Measurements from ENCODE around the gene SPEM3.

Gene SPEM3

DNA sequence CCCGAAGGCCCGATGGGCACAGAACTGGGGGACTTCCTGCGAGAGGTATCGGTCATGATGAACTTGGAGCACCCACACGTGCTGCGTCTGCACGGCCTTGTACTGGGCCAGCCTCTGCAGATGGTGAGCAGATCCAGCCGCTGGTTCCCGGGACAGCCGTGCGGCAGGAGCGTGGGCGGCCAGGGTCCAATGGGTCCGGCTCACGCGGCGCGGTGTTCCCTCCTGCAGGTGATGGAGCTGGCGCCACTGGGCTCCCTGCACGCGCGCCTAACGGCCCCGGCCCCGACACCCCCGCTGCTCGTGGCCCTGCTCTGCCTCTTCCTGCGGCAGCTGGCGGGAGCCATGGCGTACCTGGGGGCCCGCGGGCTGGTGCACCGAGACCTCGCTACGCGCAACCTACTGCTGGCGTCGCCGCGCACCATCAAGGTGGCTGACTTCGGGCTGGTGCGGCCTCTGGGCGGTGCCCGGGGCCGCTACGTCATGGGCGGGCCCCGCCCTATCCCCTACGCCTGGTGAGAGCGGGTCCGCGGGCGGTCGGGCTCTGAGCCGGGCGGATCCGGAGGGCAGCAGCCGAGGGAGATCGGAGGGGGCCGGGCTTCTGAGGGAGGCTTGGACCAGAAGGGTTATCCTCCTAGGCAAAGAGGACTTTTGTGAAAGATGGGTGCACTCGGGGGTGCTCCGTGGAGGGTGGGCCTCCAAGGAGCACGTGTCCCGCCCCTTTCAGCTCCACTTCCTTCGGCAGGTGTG lies 44.7 kb upstream of the SPEM3 start:
- H3K79me2 ChIP-seq (ENCODE audit: insufficient read depth, low read length): no peaks in the 10 kb centered on the region
- H3K4me1 ChIP-seq (ENCODE audit: insufficient read depth, low read length, poor library complexity, severe bottlenecking): no peaks in the 10 kb centered on the region
- no peak for TF ChIP-seq EZH2phosphoT487 (IDR thresholded peaks at IDR 0.05; ENCODE audit: borderline replicate concordance)
- TF ChIP-seq, protein P1, sequence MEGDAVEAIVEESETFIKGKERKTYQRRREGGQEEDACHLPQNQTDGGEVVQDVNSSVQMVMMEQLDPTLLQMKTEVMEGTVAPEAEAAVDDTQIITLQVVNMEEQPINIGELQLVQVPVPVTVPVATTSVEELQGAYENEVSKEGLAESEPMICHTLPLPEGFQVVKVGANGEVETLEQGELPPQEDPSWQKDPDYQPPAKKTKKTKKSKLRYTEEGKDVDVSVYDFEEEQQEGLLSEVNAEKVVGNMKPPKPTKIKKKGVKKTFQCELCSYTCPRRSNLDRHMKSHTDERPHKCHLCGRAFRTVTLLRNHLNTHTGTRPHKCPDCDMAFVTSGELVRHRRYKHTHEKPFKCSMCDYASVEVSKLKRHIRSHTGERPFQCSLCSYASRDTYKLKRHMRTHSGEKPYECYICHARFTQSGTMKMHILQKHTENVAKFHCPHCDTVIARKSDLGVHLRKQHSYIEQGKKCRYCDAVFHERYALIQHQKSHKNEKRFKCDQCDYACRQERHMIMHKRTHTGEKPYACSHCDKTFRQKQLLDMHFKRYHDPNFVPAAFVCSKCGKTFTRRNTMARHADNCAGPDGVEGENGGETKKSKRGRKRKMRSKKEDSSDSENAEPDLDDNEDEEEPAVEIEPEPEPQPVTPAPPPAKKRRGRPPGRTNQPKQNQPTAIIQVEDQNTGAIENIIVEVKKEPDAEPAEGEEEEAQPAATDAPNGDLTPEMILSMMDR (conservative IDR thresholded peaks at IDR 0.05; ENCODE audit: low read length): no peak
- no peaks in the 10 kb centered on the region for H3K9me2 ChIP-seq (replicated peaks; ENCODE audit: low read depth, low read length)
- H3K9ac ChIP-seq (ENCODE audit: low read depth, low read length, poor library complexity, severe bottlenecking): no peak overlapping the region
- H4K20me1 ChIP-seq (ENCODE audit: insufficient read depth, low read length, poor library complexity, severe bottlenecking): no peaks in the 10 kb centered on the region
- no peaks in the 10 kb centered on the region for H3K27me3 ChIP-seq (ENCODE audit: insufficient read depth, low read length, poor library complexity, severe bottlenecking)
- no peaks in the 10 kb centered on the region for H3K9me3 ChIP-seq (ENCODE audit: insufficient read depth, low read depth, low read length)
- peak overlapping the region; percentile 54 for H3K4me2 ChIP-seq (ENCODE audit: low read depth, low read length, poor library complexity, severe bottlenecking)
- peak overlapping the region; percentile 57 for H3K4me3 ChIP-seq (ENCODE audit: low read length, poor library complexity, severe bottlenecking)
- H3K36me3 ChIP-seq (ENCODE audit: insufficient read depth, low read length): no peaks in the 10 kb centered on the region
- H3F3A ChIP-seq (ENCODE audit: low read depth): no peaks in the 10 kb centered on the region
- peak overlapping the region; percentile 59; the same call in 1 of the 2 replicates for H2AFZ ChIP-seq (ENCODE audit: low read length)

DNA sequence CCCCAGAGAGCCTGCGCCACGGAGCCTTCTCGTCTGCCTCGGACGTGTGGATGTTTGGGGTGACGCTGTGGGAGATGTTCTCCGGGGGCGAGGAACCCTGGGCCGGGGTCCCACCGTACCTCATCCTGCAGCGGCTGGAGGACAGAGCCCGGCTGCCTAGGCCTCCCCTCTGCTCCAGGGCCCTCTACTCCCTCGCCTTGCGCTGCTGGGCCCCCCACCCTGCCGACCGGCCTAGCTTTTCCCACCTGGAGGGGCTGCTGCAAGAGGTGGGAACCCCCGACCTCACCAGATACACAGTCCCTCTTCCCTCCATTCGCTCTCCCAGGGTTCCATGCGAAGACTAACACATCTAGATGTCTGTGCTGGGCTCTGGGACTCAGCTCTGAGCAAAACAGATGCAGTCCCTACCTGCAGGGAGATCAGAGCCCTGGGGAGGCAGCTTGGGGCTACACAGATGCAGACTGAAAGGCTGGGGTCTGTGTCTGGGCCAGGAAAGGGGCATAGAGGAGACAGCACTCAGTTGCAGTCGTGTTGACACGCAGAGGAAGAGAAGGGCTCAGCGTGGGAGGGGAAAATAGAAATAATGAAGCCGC lies 44.1 kb upstream of the SPEM3 start:
- Histone ChIP-seq H3K27me3 (ENCODE audit: insufficient read depth, low read length, poor library complexity, severe bottlenecking) (no peaks in the 10 kb centered on the region), H3K9ac (ENCODE audit: low read depth, low read length, poor library complexity, severe bottlenecking) (no peak overlapping the region), H3K79me2 (ENCODE audit: insufficient read depth, low read length) (no peaks in the 10 kb centered on the region), H3K4me3 (ENCODE audit: low read length, poor library complexity, severe bottlenecking) (peak overlapping the region; percentile 57), H3K4me2 (ENCODE audit: low read depth, low read length, poor library complexity, severe bottlenecking) (peak overlapping the region; percentile 54), H4K20me1 (ENCODE audit: insufficient read depth, low read length, poor library complexity, severe bottlenecking) (no peaks in the 10 kb centered on the region), H3K9me2 (replicated peaks; ENCODE audit: low read depth, low read length) (no peaks in the 10 kb centered on the region), H3F3A (ENCODE audit: low read depth) (no peaks in the 10 kb centered on the region), H3K9me3 (ENCODE audit: insufficient read depth, low read depth, low read length) (no peaks in the 10 kb centered on the region), H3K36me3 (ENCODE audit: insufficient read depth, low read length) (no peaks in the 10 kb centered on the region), H3K4me1 (ENCODE audit: insufficient read depth, low read length, poor library complexity, severe bottlenecking) (no peaks in the 10 kb centered on the region), H2AFZ (ENCODE audit: low read length) (peak overlapping the region; percentile 59; the same call in 1 of the 2 replicates)
- TF ChIP-seq, protein P1 (conservative IDR thresholded peaks at IDR 0.05; ENCODE audit: low read length): no peak
- TF ChIP-seq EZH2phosphoT487 (IDR thresholded peaks at IDR 0.05; ENCODE audit: borderline replicate concordance): no peak

DNA sequence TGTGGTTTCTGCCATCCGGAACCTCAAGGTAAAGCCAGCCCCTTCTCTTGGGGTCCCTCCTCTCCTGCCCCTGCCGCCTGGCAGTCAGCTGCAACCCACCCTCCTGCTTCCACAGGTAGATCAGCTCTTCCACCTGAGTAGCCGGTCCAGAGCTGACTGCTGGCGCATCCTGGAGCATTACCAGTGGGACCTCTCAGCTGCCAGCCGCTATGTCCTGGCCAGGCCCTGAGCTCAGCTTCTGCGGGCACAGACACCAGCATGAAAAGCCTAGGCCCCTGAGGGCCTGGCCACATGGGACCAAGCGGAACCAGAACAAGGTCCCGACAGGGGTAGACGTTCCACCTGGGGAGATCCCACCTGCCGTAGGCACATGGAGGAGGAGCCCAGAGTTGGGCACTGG lies 39.8 kb upstream of the SPEM3 start:
- TF ChIP-seq, protein P1 (conservative IDR thresholded peaks at IDR 0.05; ENCODE audit: low read length): no peak
- TF ChIP-seq EZH2phosphoT487 (IDR thresholded peaks at IDR 0.05; ENCODE audit: borderline replicate concordance): no peak
- peaks cover 6% of the 10 kb centered on the region for H3K4me1 ChIP-seq (ENCODE audit: insufficient read depth, low read length, poor library complexity, severe bottlenecking)
- H3K4me3 ChIP-seq (ENCODE audit: low read length, poor library complexity, severe bottlenecking): no peak overlapping the region
- no peaks in the 10 kb centered on the region for H4K20me1 ChIP-seq (ENCODE audit: insufficient read depth, low read length, poor library complexity, severe bottlenecking)
- H3K9me2 ChIP-seq (replicated peaks; ENCODE audit: low read depth, low read length): no peaks in the 10 kb centered on the region
- H3K79me2 ChIP-seq (ENCODE audit: insufficient read depth, low read length): no peaks in the 10 kb centered on the region
- no peak overlapping the region for H3K4me2 ChIP-seq (ENCODE audit: low read depth, low read length, poor library complexity, severe bottlenecking)
- no peaks in the 10 kb centered on the region for H3K36me3 ChIP-seq (ENCODE audit: insufficient read depth, low read length)
- H3F3A ChIP-seq (ENCODE audit: low read depth): no peaks in the 10 kb centered on the region
- H3K9me3 ChIP-seq (ENCODE audit: insufficient read depth, low read depth, low read length): no peaks in the 10 kb centered on the region
- no peak overlapping the region for H3K9ac ChIP-seq (ENCODE audit: low read depth, low read length, poor library complexity, severe bottlenecking)
- H2AFZ ChIP-seq (ENCODE audit: low read length): no peak overlapping the region
- no peaks in the 10 kb centered on the region for H3K27me3 ChIP-seq (ENCODE audit: insufficient read depth, low read length, poor library complexity, severe bottlenecking)
